Type B pancreatic cell (in vitro differentiated cells): ENCODE results near the gene LTBP2. TPM values are rescaled to one million over a fixed set of nuclear protein-coding genes. Genes with fewer than 3 reads are reported as not detected.

ENCODE experiments used
- DNase-seq: peaks from one replicate; pipeline ENCODE4 v3.0.0; 2021; ENCODE audit warnings: mixed read lengths; ENCODE audit not compliant: unreplicated experiment; ENCODE audit errors: extremely low spot score
- H3K27ac Mint-ChIP-seq: 2 replicates; pipeline ENCODE4 v1.8.0; 2021; ENCODE audit warnings: mild to moderate bottlenecking, mixed read lengths
- H3K27me3 Mint-ChIP-seq: 2 replicates; pipeline ENCODE4 v1.8.0; 2021; ENCODE audit warnings: mixed read lengths
- H3K36me3 Mint-ChIP-seq: 2 replicates; pipeline ENCODE4 v1.8.0; 2021; ENCODE audit warnings: mixed read lengths
- H3K4me1 Mint-ChIP-seq: one replicate; pipeline ENCODE4 v1.8.0; 2021; ENCODE audit warnings: mixed read lengths; ENCODE audit not compliant: unreplicated experiment
- H3K4me3 Mint-ChIP-seq: 2 replicates; pipeline ENCODE4 v1.8.0; 2021; ENCODE audit warnings: mild to moderate bottlenecking, mixed read lengths
- H3K9me3 Mint-ChIP-seq: 2 replicates; pipeline ENCODE4 v1.8.0; 2021; ENCODE audit warnings: mixed read lengths
- total RNA-seq: library from RNA; stranded (reverse); gene quantifications from 2 replicates; pipeline ENCODE4 v1.2.1, GENCODE V29; 2021; ENCODE audit warnings: low replicate concordance
- TF ChIP-seq, protein P1 (sequence below): fragments of 200-600 bp; sonication (generic); conservative IDR thresholded peaks from 2 replicates; pipeline ENCODE4 v1.5.0; 2021; ENCODE audit warnings: antibody characterized with exemption, mild to moderate bottlenecking

Gene LTBP2
- total RNA-seq, 1 donor from 2014 or later = 1.1 TPM

DNA sequence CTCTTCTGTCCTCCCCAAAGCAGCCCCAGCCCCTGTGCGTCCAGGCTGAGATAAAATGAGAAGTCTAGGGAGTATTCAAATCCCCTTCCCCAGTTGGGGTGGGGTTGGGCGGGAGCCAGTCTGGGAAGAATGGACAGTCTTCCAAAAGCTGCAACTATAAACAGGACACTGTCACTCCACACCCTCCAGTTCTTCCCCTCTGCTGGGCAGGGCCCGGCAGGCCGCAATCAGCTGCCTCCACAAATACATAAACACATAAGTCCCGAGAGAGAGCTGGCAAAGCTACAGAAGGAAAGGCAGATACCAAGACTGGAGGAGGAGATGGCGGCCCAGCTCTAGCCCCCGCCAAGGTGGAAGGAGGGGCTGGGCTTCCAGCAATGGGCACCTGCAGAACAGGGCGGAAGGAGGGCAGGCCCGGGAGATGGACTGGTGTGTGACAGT is 12.7 kb downstream of the LTBP2 start:
- no peaks in the 10 kb centered on the region for H3K9me3 Mint-ChIP-seq
- no peak overlapping the region for H3K4me3 Mint-ChIP-seq
- no peak for DNase-seq
- H3K4me1 Mint-ChIP-seq = no peaks in the 10 kb centered on the region
- H3K27ac Mint-ChIP-seq = no peak overlapping the region
- peaks cover 3% of the 10 kb centered on the region for H3K27me3 Mint-ChIP-seq
- no peaks in the 10 kb centered on the region for H3K36me3 Mint-ChIP-seq
- TF ChIP-seq, protein P1, sequence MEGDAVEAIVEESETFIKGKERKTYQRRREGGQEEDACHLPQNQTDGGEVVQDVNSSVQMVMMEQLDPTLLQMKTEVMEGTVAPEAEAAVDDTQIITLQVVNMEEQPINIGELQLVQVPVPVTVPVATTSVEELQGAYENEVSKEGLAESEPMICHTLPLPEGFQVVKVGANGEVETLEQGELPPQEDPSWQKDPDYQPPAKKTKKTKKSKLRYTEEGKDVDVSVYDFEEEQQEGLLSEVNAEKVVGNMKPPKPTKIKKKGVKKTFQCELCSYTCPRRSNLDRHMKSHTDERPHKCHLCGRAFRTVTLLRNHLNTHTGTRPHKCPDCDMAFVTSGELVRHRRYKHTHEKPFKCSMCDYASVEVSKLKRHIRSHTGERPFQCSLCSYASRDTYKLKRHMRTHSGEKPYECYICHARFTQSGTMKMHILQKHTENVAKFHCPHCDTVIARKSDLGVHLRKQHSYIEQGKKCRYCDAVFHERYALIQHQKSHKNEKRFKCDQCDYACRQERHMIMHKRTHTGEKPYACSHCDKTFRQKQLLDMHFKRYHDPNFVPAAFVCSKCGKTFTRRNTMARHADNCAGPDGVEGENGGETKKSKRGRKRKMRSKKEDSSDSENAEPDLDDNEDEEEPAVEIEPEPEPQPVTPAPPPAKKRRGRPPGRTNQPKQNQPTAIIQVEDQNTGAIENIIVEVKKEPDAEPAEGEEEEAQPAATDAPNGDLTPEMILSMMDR = no peak

DNA sequence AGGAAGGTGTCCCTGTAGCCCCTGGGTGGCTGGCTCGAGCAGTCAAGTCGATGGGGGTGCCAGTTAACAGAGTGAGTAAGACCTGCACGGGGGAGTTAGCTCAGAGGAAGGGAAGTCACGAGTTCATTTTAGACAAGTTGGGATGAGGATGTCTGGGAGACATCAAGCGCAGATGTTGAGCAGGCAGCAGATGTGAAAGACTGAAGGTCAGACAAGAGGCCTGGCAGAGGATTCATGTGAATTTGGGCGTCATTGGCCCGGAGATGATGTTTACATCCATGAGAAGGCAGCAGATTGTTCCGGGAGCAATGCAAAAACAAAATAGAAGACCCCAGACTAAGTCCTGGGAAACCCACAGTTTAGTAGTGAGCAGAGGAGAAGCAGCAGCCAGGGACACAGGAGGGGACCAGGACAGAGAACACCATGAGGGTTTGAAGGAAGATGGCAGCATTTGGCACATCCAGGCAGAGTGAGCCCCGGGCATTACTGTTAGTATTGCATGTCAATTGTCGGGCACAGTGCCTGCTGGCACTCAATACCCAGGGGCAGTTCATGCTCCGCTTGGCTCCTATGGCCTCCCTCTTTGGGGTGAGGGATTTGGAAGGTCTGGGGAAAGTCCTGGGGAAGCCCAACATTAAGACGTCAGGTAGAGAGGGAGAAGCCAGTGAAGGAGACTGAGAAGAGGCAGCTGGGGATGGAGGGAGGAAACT is 15.1 kb downstream of the LTBP2 start:
- TF ChIP-seq, protein P1 = no peak
- no peaks in the 10 kb centered on the region for H3K27me3 Mint-ChIP-seq
- no peaks in the 10 kb centered on the region for H3K4me1 Mint-ChIP-seq
- H3K9me3 Mint-ChIP-seq = no peaks in the 10 kb centered on the region
- no peak overlapping the region for H3K4me3 Mint-ChIP-seq
- H3K27ac Mint-ChIP-seq = no peak overlapping the region
- no peak for DNase-seq
- no peaks in the 10 kb centered on the region for H3K36me3 Mint-ChIP-seq

DNA sequence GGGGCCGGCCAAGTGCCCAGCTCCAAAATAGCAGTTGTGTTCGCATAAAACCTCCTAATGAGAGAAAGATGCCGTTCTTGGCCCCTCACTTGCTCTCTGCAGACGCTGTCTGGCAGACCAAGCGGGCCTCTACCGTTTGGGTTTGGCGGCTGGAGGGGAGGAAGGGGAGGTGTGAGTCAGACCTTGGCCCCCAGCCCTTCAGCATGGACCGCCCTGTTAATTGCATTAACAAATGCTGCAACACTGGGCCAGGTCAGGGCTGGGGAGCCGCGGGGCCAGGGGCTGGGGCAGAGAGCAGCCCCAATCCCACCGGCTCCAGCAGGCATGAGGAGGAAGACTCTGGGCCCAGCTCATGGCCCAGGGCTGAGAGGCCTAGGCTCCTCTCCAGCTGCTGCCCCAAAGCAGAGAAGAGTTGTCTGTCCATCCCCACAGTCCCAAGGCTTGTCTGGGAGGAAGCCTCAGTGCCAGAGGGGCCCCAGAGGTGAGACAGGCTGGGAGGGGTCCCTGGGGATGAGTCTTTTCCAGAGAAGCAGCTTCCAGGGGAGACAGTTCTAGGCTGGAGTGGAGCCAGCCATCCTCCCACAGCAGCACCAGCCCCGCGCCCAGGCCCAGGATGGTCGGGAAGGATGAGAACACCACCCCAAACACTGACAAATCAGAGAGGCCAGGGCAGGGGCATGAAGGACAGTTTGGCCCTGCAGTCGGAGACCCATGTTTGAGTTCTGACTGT is 16.9 kb downstream of the LTBP2 start:
- TF ChIP-seq, protein P1 = no peak
- Mint-ChIP-seq H3K27me3 (no peaks in the 10 kb centered on the region), H3K4me1 (no peaks in the 10 kb centered on the region), H3K27ac (no peak overlapping the region), H3K36me3 (no peaks in the 10 kb centered on the region), H3K9me3 (no peaks in the 10 kb centered on the region), H3K4me3 (no peak overlapping the region)
- DNase-seq = no peak

DNA sequence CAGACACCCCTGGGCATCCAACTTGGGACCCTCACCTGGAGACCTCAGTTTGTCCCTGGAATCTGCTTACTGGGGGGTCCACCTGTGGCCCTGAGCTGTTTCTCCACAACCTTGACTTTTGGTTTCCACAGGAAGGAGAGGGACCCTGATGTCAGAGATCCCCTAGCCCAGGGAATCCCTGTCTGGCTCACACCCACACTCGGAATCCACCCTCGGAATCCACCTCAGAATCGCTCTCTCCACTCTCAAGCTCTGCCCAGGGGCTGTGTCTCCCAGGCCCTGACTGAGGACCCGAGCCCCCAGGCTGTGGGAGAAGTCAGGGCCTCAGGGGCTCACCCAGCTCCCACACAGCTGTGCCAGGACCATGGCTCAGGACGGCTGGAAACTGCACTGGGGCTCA is 17.4 kb downstream of the LTBP2 start:
- Mint-ChIP-seq H3K9me3 (no peaks in the 10 kb centered on the region), H3K27me3 (no peaks in the 10 kb centered on the region), H3K4me3 (no peak overlapping the region), H3K27ac (no peak overlapping the region), H3K36me3 (no peaks in the 10 kb centered on the region), H3K4me1 (no peaks in the 10 kb centered on the region)
- DNase-seq = no peak
- TF ChIP-seq, protein P1 = no peak

DNA sequence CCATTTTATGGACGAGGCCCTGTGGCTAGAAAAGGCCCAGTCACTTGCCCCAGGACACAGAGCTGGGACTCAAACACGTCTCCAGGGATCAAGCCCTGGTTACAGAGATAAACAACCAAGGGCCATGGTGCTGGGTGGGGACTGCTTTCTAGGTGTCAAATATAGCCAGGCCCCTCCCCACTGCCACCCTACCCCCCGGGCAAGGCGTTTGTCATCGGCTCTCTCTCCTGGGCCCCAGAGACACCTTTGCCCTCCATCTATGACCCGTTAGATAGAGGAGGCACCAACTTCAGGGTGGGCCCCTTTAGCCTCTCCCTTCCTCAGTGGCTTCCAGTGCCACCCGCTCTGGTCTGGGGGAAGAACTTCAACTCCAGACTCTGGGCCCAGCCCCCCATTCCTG is 18.0 kb downstream of the LTBP2 start:
- no peak overlapping the region for H3K4me3 Mint-ChIP-seq
- H3K4me1 Mint-ChIP-seq = no peaks in the 10 kb centered on the region
- no peak overlapping the region for H3K27ac Mint-ChIP-seq
- TF ChIP-seq, protein P1 = no peak
- H3K27me3 Mint-ChIP-seq = no peaks in the 10 kb centered on the region
- no peak for DNase-seq
- no peaks in the 10 kb centered on the region for H3K9me3 Mint-ChIP-seq
- H3K36me3 Mint-ChIP-seq = no peaks in the 10 kb centered on the region
